Cardiac septum (tissue), 1 donor: ENCODE results near the gene PMVK. TPM values are rescaled to one million over a fixed set of nuclear protein-coding genes. Genes with fewer than 3 reads are reported as not detected.
A peak's percentile ranks its signal among the peaks of the same experiment; 100 is the strongest.

Experiments used
- DNase-seq: peaks from one replicate; pipeline ENCODE4 v3.0.0-alpha.2; 2020; ENCODE audit warnings: low spot score
- intact Hi-C: fragments of 100-400 bp; cut with DNase I; formaldehyde crosslinking; loops from one replicate; pipeline ENCODE4 v1.14.0; 2022
- total RNA-seq: library from RNA; stranded (reverse); fragmentation: NEBNext Ultra II Directional; extraction: Animal tissue kit (Norgen Biotek cat#: 25700); gene quantifications from one replicate; pipeline ENCODE4 v1.2.1, GENCODE V29; 2021
- donor health status: DM: no; HTN: no; CAD: no.

Gene PMVK
- total RNA-seq, 1 donor from 2014 or later, result 30.9 TPM

DNA sequence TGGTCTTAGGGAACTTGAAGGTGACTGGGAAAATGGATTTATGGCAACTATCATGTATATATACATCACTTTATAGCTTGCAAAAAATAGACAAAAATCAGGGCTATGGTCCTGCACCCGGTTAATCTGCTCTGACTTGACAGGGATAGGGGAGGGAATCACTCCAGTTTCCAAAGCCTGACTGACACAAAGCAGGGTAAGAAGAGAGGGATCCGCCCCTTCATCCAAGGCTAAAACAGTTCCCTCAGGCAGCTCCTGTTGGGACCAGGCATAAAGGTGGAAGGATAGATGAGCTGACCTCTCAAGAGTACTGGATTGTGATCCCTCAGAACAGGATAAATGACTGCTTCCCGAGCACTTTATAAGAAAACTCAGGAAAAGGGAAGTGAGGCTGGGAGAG is 18.0 kb upstream of the PMVK start:
- intact Hi-C loops, result no loop called here

DNA sequence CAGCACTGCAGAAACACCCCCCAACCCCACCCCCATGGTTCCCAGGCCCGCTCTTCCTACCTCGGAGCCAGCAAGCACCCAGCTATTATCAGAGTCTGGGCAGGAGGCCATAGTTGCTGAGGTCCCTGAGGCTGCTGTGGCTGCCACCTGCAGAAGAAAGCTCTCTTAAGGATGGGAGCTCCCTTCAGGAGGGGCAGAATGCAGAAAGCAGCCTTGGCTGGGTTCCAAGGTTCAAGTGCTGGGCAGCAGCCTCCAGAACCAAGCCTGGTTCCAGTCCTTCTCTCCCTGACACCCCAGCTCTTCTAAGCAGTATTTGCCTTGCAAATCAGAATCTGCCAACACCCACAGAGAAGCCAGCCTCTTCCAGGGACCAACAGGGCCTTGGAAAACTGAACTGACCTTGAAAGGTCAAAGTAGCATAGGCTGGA is 17.1 kb upstream of the PMVK start:
- DNase-seq, result no peak

More for the DNA sequence above, 18.0 kb upstream of the PMVK start:
- DNase-seq, result no peak

DNA sequence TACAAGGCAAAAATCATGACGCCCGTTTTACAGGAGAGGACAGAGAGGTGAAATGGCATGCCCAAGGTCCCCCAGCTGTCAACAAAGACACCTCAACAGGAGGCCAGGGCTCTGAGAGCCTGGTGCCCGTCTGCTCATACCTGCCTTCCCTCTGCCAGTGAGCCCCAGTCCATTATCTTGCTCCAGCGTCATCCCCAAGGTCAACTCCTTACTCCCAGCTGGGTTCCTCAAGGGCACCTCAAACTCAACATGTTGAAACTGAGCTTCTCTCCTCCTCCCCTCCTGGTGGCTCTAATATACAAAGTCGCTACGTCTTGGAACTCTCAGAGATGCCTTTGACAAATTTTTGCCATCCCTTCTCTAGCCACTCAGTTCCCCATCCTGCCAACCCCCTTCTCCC is 16.1 kb upstream of the PMVK start:
- intact Hi-C loops, result no loop called here
- no peak for DNase-seq

More for the DNA sequence above, 17.1 kb upstream of the PMVK start:
- intact Hi-C loops, result no loop called here

DNA sequence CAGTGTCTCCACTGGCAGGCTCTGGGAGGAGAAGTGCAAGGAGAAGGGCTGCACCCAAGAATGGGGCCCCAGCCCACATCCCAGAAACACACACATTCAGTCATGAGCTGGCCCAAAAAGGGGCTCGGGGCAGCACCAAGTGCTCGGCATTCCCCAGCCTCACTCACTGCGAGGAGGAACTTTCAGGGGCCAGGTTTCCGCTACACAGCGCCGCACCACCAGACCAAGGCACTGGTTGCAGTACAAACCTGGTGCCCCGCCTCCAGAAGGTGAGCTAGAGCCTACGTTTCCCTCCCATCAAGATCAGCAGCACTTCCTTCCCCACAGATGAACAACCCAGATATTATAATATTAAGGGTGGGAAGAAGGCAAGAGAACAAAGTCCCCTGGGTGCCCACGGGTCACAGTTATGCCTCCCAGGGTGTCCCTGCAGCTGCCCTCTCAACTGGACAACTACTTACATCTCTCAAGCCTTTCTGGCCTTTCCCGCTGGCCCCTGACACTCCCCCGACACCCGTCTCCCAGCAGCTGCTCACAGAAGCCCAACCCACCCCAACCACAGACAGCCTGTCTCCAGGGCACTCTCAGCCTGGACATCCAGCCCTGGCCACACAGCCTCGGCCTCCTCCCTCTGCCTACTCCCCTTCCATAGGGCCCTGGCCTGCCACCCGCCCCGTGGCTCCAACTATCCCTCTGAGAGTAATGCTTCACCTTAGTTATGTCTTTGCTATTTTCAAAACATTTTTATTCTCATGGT is 15.6 kb upstream of the PMVK start:
- DNase-seq, result no peak
- intact Hi-C loops, result no loop called here

DNA sequence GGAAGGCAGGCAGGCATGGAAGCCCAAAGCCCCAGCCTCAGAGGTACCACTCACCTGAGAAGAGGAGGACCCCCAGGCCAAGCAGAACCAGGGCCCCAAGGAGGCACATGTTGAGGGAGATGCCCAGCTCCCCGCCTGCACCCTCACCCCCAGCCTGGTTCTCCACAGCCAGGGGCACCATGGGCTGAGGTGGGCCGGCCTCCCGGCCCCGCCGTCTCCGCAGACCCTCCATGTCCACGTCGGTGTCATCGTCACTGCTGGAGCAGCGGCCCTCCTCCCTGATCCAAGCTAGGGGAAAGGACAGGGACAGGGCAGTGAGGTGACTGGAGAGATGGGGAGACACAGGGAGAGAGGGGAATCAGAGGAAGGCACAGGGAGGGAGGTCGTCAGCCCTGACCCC is 11.6 kb upstream of the PMVK start:
- intact Hi-C loops, result no loop called here
- no peak for DNase-seq

DNA sequence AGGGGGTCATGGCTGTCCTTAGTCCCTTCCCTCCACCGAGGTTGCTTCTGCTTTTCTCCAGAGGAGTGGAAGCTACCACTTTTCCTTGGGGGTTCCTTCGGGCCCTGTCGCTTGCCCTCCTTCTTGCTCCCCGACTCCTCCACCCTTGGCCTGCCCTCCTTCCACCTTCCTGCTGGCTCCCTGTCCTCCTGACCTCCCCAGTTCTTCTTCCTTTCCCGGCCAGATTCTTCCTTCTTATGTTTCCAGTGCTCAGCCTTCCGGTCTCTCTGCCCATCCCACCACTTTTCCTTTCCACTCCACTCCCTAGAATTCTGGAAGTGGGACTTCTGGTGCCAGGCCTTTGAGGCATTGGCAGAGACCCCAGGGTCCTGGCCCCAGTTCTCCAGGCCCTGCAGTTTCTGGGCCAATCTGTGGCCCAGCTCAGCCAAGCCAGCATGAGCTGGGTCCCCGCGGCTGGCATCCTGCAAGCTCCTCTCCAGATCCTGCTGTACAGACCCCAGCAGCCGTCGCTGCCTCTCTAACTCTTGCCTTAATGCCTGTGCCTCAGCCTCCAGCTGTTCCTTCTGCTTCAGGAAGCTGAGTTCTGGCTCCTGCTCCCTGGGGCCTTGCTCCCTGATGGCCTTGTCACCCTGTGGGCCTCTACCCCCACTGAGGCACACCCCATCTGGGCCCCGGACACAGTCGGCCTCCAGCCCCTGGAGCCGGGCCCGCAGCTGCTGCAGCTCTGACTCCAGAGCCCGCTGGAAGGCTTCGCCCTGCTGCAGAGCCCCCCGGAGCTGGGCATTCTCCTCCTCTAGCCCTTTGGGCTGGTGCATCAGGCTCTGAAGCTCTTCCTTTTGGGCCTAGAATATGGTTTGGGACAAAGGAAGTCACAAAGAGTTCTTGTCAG is 9.7 kb upstream of the PMVK start:
- intact Hi-C loops, result loop anchor here (2.0 kb wide), 1 partner anchor 69 kb away; no protein-coding TSS in a partner anchor
- DNase-seq, result no peak

DNA sequence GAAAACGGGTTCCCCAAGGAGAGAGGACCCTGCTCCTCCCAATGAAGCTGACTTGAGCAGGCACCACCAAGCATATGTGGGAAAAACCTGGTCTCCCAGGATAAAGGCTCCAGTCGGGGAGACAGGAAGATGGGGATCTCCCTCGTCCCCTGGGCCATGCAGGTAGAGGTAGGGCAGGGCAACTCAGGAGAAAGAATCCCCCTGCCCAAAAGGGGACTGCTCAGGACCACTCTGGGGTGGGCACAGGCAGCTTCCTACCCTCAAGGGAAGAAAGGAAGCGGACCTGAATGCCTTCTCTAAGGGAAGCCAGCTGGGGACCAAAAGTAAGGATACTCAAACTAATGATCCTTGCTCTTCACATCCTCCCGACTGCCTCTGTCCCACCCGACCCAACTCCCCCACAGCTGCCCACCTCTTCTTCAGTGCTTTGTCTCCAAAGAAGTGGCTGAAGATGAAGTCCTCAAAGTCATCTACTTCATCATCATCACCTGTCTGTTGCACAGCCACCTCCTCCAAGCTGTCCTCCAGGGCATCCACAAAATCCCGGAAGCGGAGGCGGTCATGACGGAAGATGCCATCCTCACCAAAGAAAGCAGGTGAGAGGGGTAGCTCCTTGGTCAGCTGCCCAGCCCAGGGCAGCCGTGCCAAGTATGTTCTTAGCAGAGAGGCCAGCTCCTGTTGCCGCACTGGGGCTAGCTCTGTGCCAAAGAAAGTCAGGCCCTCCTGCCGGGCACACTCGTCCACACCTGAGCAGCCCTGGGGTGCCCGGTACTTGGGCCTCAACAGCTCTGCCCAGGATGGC is 8.8 kb upstream of the PMVK start:
- intact Hi-C loops, result loop anchor here (2.0 kb wide), 1 partner anchor 69 kb away; no protein-coding TSS in a partner anchor
- no peak for DNase-seq

DNA sequence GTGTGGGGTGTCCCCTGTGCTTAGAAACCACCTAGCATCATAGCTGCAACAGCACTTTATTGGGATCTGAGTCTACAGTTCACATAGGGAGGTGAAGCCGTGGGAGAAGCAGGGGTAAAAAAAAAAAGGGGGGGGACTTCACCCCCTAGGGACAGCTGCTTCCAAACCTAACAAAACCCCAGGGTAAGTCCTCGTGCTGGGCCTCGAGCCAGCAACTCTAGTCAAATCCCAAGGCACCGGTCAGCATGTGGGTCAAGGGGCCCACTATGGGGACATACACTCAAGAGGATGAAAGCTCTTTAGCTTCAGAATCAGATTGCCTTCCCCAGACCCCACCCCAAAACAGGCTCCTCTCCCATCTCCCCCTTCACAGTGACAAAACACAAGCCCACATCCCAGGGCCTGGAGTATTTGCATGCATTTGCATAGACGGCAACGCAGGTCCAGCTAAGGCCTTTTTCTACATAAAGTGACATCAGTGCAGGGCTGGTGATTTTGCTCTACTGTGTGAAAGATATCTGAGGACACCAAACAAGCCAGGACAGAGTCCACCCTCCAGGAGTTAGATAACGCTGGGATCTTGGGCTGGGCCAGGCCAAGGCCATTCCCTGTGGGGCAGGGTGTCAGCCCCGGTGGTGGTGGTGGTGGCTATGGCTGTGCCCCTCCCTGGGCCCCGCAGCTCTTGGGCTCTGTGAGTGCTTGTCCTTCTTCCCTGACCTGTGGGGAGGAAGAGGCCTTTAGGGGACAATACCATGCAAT is 8.1 kb upstream of the PMVK start:
- no peak for DNase-seq
- intact Hi-C loops, result loop anchor here (2.0 kb wide), 1 partner anchor 68 kb away; no protein-coding TSS in a partner anchor

DNA sequence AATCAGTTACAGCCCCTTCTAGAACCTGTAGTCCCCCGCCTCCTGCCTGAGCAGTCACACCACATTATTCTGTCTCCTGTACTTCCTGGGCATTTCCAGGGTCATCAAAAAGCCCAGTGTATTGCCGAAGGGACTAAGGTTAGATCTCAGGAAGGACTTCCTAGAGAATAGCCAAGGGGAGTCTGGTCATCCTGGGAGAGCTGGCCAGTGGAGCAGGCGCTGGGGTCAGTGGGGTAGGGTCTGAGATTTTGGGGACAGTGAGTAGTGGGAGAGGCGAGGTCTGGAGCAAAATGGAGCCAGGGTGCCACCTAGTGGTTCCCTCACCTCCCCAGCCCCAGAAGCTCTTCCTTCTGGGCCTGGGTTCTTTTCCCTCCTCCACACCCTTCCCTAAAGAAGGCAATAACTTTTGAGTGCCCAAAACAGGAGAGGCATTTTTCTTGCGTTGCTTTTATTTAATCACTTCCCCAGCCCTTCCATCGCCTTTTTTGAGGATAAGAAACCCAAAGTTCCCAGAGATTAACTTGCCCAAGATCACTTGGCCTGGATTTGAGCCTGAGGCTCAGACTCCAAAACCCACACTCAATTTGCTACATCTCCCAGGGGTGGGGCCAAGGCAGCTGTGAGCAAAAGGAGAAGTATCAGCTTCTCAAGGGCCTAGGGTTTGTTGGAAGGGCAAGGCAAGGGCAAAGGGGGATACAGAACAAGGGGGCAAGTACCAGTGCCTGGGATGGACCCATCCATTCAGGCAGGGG is 7.3 kb upstream of the PMVK start:
- intact Hi-C loops, result loop anchor here (2.0 kb wide), 1 partner anchor 67 kb away; no protein-coding TSS in a partner anchor
- DNase-seq, result no peak

DNA sequence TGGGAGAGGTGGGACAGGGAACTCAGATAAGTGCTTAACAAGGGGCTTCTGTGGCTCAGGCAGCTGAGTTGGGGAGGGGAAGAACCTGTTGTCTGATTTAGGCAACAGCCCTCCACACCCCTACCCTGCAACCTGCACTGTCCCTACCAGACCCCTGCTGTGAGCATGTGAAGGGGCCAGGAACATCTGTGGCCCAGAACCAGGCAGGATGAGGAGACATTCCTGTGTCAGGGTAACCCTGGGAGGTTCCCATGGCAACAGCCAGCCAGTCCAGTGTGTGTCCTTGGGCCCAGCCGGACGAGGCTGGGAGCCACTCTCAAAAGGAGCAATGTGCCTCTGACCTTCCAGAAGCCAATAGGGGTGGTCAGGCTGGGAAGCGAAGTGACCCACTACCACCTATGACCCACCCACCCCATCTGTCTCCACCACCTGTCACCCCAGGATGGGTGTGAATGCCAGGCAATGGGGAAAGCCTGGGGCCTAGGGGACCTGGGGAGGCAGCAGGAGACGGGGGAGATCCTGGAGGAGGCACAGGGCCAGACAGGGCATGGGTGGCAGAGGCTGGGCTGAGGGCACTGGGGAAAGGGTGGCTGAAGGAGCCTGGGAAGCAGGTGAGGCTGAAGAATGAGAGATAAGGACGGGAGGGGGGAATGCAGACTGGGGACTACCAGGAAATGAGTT is 5.0 kb upstream of the PMVK start:
- no peak for DNase-seq
- intact Hi-C loops, result no loop called here

DNA sequence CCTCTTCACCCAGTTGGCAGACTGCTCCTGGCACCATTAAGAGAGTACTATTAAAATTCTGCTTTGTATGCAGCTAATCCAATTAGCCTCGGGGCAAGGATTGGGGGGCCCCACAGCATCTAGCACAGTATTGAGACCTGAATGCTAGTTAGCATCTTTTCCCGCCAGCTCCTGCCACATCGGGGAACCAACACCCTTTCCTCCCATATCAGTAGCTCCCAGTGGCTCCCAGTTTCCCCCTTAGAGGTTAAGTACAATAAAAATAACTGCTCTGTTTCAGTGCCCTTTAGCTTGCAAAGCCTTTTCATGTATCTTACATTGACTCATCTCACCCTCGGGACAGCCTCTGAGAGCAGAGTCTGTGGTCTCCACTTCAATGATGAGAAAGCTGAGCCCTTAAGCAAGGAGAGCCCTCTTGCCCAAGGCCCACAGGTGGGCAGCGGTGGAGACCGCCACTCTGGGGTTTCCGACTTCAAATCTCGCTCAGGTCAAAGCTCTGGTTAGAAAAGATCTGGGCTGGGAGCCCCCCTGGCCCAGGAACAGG is 4.2 kb upstream of the PMVK start:
- no peak for DNase-seq
- intact Hi-C loops, result no loop called here

DNA sequence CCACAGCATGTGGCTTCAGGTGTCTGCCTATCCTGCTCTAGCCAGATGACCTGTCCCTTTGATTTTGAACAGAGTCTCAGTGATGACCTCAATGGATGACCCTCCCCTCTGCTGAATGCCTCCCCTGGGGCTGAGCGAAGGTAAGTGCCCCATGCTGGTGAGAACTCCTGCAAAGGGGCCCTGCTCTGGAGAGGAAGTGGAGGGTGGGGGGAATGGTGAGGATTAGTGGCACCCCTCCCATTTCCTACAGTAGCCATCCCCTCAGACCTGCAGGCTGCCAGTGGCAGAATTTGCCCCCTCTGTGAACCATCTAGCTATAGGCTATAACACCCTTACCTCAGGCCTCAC is 3.7 kb upstream of the PMVK start:
- no peak for DNase-seq
- intact Hi-C loops, result no loop called here

DNA sequence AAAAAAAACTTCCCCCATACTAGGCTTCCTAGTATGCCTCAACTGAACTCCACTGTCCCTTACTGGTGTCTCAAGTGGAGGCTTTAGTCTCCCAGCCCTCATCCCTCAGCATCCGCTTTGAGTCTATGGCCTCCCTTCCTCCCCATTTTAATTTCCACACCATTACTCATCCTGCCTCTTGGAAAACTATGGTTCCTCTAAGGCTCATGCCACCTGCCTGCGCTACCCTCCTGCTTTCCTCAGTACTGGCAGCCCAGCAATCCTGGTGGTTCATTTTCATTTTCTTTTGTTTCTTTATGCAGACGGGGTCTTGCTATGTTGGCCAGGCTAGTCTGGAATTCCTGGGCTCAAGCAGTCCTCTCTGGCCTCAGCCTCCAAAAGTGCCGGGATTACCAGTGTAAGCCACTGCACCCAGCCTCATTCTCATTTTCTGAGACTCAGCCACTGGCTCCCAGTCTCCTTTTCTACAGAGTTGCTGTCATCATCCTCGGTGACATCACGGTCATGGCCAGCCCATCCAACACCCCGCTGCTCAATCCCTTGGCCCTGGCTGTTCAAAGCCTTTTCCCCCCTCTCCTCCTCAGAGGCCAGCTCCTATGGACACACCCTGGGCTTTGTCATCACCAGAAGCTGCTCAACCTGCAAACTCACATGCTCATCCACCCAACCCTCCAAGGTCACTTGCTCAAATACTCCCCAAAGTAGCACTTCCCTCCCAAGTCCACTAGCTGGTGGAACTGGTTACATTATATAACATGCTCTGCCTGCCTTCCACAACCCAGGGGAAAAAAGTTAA is 2.3 kb upstream of the PMVK start:
- no peak for DNase-seq
- intact Hi-C loops, result no loop called here

DNA sequence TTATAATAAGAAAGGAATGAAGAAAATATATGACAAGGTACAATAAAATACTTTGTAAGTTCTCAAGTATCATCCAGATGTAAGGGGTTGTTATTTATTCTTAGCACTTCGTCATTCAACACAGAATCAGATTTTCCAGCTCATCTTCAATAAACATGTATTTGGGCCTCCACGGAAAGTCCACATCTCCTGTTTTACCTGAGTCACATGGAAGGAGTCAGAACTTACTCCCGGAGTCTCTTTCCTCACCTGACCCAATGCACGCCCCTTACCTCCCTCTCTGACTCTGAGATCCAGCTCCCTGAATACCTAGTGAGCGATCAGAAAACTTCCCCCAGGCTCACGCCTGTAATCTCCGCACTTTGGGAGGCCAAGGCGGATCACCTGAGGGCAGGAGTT is 1.5 kb upstream of the PMVK start:
- no peak for DNase-seq
- intact Hi-C loops, result loop anchor here (1.0 to 2.0 kb wide), 3 partner anchors 23 to 379 kb away; partner anchors contain the start of genes CKS1B, PYGO2 and UBE2Q1

DNA sequence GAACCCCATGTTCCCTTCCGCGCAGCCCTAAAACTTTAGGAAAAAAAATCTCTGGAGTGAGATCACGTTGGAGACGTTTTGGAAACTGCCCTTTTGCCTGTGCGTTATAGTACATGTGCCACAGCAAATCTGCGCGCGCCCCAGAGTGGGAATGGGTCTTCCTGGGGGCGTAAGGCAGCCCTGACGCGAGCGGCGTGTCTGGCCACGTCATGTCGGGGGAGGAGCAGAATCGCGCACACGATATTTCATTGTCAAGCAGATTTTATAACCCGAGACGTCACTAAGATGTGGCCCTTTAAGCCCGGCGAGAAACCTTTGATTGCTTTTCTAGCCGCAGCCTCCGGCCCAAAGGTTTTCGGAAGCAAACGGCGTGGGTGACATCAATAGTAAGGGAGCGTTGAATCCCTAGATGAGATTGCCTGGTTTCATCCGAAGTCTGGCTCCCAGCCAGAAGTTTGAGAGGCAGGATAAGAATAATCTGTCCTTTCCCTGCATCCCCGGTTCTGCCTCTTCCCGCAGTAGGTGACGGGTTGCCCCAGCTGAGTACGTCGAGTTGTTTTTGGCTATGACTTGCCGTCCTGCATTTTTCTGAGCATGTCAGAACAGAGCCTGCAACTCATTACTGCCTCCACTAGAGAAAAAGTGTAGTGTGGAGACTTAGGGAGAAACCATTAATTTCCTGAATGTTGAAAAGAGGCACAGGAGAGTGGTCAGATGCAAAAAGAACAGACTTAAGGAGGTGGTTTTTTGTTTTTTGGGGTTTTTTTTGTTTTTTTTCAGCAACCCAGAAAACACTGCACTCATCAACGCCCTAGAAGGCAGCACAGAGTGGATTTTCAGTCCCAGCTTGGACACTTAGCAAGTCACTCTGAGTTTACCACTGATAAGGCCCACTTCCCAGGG is 817 bp upstream of the PMVK start:
- intact Hi-C loops, result loop anchor here (1.0 to 2.0 kb wide), 3 partner anchors 24 to 379 kb away; partner anchors contain the start of genes CKS1B, PYGO2 and UBE2Q1
- peak; percentile 96 for DNase-seq
